Measurements from ENCODE around the gene UBALD1.

The UBALD1 gene

GRCh38 chr16:4613636-4614570, 785 bp downstream of the UBALD1 start:
- no peak for DNase-seq

DNA sequence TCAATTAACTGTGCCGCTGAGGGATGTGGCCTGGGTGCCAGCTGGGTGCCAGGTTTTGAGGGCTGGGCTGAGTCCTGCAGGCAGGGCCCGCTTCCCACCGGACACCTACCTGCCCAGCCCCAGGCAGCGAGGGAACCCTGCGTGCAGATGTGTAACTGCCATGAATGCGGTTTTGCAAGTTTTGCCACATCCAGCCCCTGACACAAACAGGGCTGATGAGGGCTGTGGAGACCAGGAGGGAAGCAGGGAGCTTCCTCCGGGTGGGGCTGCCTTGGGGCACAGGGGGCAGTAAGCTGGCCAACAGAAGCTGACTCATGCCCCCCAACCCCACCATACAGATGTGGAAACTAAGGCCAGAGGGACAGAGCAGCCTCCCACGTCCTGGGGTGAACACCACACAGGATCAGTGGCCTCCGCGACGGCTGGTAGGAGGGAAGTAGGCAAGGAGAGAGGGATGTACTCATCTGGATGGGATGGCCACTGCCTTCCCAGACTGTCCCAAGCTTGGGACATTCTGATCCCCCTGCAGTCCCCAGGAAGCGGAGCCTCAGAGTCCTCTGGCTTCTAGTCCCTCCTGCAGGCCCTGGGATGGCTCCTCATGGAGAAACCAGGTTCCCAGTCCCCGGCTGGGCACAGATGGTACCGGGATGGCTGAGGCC, 1.6 kb downstream of the UBALD1 start:
- DNase-seq, result no peak

- no peak for DNase-seq
Measured at GRCh38 chr16:4612474-4612931, 2.2 kb downstream of the UBALD1 start.

- no peak for DNase-seq
Measured at GRCh38 chr16:4611337-4612021, 3.2 kb downstream of the UBALD1 start.

- no peak for DNase-seq
Measured at GRCh38 chr16:4610011-4611005, 4.4 kb downstream of the UBALD1 start.

GRCh38 chr16:4609200-4610010, 5.3 kb downstream of the UBALD1 start:
- DNase-seq, result no peak

DNA sequence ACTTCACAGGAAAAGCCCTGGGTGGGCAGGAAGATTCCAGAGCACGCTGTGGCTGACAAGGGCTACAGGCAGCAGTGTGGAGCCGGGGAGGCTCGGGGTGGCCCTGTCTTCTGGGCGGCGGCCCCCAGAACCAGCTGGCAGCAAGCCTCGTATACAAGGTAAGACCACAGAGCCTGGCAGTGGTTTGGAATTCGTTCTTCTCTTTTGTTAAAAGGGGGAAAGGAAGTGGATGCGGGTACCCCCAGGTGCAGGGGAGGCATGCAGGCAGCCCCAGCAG, 6.0 kb downstream of the UBALD1 start:
- no peak for DNase-seq

GRCh38 chr16:4607841-4608703, 6.6 kb downstream of the UBALD1 start:
- no peak for DNase-seq

GRCh38 chr16:4606354-4606753, 8.3 kb downstream of the UBALD1 start:
- DNase-seq, result no peak

DNA sequence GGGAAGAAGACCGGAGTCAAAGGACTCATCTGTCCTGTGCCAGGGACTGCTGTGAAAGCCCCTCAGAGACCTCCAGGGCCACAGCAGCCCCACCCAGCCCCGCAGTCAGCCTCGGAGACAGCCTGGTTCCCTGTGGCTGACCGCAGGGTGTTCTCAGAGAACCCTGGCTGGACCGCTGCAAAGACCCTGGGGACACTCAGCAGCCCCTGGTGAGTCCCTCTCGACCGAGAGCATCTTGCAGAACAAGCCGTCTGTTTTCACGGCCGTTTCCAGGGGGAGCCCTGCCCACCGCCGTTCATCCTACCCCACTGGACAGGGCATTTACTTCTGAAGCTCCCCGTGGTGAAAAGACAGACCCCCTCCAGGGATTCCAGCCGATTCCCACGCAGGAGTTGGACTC, 10.3 kb downstream of the UBALD1 start:
- DNase-seq, result no peak

GRCh38 chr16:4603624-4604170, 11.0 kb downstream of the UBALD1 start:
- DNase-seq, result no peak

DNA sequence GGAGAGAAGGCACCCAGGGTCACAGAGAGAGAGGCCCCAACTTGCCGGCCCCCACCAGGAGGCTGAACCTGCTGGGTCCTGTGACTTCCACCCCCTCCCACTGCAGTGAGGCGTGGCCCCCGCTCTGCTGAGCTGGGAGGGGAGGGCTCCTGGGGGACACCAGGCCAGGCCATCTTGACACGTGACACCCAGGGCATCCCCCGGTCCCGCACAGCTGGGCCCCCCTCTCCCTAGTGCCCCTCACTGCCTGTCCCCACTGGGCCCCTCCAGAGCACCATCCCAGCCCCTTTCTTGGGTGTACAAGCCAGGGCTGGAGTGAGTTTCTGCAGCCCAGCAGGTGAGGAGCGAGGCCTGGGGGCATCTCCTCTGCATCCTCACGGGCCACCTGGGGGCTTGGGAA, 12.4 kb downstream of the UBALD1 start:
- no peak for DNase-seq

GRCh38 chr16:4601864-4602186, 12.9 kb downstream of the UBALD1 start:
- no peak for DNase-seq

DNA sequence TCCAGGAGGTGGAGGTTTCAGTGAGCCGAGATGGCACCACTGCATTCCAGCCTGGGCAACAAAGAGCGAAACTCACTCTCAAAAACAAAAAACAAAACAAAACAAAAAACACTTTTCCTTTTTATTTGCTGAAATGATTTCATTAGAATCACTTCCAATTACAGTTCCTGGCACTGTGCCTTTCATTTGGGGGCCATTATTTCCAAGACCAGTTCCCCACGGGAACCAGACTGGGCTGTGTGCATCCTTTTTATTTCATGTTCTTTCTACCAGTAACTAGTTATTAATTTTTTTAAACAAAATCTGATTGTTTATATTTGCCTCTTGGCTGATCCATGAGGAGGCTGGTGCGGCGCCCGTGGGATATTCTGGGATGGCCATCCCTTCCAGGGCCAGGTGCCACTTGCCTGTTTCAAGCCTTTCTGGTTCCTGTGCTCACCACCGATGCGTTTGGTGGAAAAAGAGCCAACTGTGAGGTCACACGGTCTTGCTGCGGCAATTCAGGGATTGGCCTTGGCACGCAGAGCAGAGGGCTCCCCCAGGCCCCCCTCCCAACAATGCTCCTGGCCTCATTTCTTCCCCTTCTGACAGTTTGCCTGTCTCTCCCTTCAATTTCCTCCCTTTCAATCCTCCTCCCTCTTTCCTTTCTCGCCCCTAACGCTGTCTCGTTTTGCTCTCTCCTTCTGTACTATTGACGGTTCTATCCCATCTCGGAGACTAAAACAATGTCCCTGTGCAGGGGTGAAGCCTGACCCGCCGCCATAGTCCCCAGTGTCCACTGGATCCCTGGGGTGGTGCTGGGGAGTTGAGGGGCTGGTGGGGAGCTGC, 13.4 kb downstream of the UBALD1 start:
- no peak for DNase-seq

DNA sequence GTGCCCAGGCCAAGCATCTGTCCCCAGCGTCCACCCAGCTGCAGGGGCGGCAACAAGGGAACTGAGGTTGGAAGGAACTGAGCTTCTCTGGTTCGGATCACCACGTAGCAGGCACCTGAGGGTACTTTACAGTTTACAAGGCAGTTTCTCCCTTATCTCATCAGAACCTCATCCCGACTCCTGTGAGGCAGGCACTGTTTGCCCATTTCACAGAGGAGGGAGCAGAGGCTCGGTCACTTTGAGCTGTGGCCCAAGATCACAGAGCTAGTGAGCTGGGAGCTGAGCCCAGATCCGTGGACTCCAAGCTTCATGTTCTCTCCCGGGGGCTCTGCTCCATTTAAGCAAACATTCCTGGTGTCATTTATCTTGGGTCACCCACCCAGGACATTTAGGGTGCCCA, 15.1 kb downstream of the UBALD1 start:
- DNase-seq, result no peak

DNA sequence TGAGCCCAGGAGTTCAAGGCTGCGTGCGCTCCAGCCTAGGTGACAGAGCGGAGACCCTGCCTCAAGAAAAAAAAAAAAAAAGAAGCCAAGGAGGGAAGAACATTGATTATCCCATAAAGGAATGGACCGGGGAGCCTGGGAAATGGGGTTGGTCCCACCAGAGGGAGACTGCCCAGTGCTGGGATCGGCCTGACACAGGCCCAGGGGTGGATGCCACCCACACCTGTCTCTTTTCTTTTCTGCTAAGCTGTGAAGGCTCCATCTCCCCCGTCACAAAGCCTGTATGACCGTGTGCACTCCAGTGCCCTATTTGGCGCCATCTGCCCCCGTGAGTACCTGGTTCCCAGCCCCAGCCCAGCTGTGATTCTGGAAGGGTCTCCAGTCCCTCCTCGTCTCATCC, 15.7 kb downstream of the UBALD1 start:
- DNase-seq, result no peak

GRCh38 chr16:4597174-4597573, 17.5 kb downstream of the UBALD1 start:
- no peak for DNase-seq

GRCh38 chr16:4594433-4595410, 20.0 kb downstream of the UBALD1 start:
- no peak for DNase-seq

All from DMS153 (cell line).